ENCODE results near the gene FAM180A.

FAM180A gene

DNA sequence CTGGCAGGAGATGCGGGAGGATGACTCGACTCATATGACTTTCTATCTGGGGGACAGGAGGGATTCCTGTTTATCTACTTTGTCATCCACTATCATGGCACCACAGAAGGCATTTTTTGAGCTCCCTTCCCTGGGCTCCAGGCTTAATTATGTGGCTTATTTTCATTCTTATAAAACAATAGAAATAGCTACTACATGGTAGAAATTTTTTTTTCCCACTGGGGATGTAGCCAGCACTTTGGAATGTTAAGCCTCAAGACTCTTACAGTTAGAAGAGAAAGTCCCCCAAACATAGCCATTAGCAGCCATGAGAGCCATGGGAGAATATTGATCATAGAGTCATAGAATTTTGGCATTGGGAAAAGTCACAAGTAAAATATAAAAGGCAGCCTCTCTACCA lies 14.6 kb upstream of the FAM180A start:
- no peak overlapping the region for H3K4me2 ChIP-seq (ENCODE audit: low read length)
- H3K36me3 ChIP-seq (ENCODE audit: control insufficient read depth, insufficient read depth, low read length), result no peaks in the 10 kb centered on the region
- no peak for TF ChIP-seq CTCF (IDR thresholded peaks at IDR 0.05)
- H3K4me3 ChIP-seq (ENCODE audit: low read depth, low read length), result no peak overlapping the region
- H3K9ac ChIP-seq, result no peak overlapping the region
- H3K9me3 ChIP-seq (ENCODE audit: control insufficient read depth, low read length), result no peaks in the 10 kb centered on the region
- H3K4me1 ChIP-seq, result no peaks in the 10 kb centered on the region
- H3K27ac ChIP-seq, result no peak overlapping the region
- no peak overlapping the region for H2AFZ ChIP-seq
- H3K79me2 ChIP-seq, result no peaks in the 10 kb centered on the region
- no peaks in the 10 kb centered on the region for H3K27me3 ChIP-seq (ENCODE audit: control insufficient read depth, insufficient read depth, low read length)

GRCh38 chr7:135761751-135762488 lies 13.3 kb upstream of the FAM180A start:
- no peak overlapping the region for H3K27ac ChIP-seq

DNA sequence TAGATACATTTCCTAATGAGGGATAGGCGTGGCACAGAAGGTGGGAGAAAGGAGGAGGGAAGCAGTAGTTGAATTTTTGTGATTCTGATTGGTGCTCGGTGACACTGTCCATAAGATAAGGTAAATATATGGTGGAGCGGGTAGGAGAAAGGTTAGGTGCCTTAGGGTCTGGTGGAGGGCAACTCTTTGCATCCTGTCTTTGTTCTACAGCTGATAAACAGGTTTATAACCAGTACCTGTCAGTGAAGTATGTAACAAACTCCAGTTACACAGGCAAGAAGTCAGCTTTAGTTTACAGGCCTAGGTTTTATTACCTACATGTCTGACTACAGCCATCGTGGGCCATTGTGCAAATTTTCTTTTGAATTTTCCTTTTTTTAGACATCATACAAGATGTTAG lies 10.9 kb upstream of the FAM180A start:
- Histone ChIP-seq H3K4me1 (no peaks in the 10 kb centered on the region), H3K9me3 (ENCODE audit: control insufficient read depth, low read length) (no peaks in the 10 kb centered on the region), H3K36me3 (ENCODE audit: control insufficient read depth, insufficient read depth, low read length) (no peaks in the 10 kb centered on the region), H3K27ac (no peak overlapping the region), H3K79me2 (no peaks in the 10 kb centered on the region), H3K4me3 (ENCODE audit: low read depth, low read length) (no peak overlapping the region), H3K27me3 (ENCODE audit: control insufficient read depth, insufficient read depth, low read length) (no peaks in the 10 kb centered on the region), H3K9ac (no peak overlapping the region), H2AFZ (no peak overlapping the region), H3K4me2 (ENCODE audit: low read length) (no peak overlapping the region)
- no peak for TF ChIP-seq CTCF (IDR thresholded peaks at IDR 0.05)

More at GRCh38 chr7:135761751-135762488, 13.3 kb upstream of the FAM180A start:
- H3K9ac ChIP-seq, result no peak overlapping the region
- no peak overlapping the region for H3K4me2 ChIP-seq (ENCODE audit: low read length)
- H3K9me3 ChIP-seq (ENCODE audit: control insufficient read depth, low read length), result no peaks in the 10 kb centered on the region
- no peaks in the 10 kb centered on the region for H3K79me2 ChIP-seq
- H3K4me3 ChIP-seq (ENCODE audit: low read depth, low read length), result no peak overlapping the region
- H3K27me3 ChIP-seq (ENCODE audit: control insufficient read depth, insufficient read depth, low read length), result no peaks in the 10 kb centered on the region
- no peaks in the 10 kb centered on the region for H3K4me1 ChIP-seq
- no peak for TF ChIP-seq CTCF (IDR thresholded peaks at IDR 0.05)
- H3K36me3 ChIP-seq (ENCODE audit: control insufficient read depth, insufficient read depth, low read length), result no peaks in the 10 kb centered on the region
- no peak overlapping the region for H2AFZ ChIP-seq

DNA sequence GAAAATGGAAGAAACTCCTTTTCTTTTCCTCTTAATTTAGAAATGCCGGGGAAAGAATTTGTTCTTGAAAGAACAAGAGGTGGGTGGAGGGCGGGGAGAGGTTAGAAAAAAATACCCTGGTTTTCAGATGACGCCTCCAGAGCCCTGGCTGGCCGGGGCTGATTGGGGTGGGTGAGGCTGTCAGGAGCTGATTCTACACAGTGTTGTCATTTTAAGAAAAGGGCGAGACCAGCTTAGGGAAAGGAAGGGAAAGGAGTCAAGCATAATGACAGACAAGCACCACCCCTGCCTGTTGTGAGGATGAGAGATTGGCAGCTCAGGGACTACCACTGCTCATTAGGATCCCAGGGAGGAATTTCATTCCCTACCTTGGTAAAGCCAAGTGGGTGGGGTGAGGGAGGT lies 9.9 kb upstream of the FAM180A start:
- no peak for TF ChIP-seq CTCF (IDR thresholded peaks at IDR 0.05)
- no peaks in the 10 kb centered on the region for H3K79me2 ChIP-seq
- no peaks in the 10 kb centered on the region for H3K4me1 ChIP-seq
- no peaks in the 10 kb centered on the region for H3K9me3 ChIP-seq (ENCODE audit: control insufficient read depth, low read length)
- H3K27ac ChIP-seq, result peak overlapping the region; percentile 57
- no peak overlapping the region for H3K4me3 ChIP-seq (ENCODE audit: low read depth, low read length)
- no peak overlapping the region for H3K9ac ChIP-seq
- no peak overlapping the region for H3K4me2 ChIP-seq (ENCODE audit: low read length)
- H3K36me3 ChIP-seq (ENCODE audit: control insufficient read depth, insufficient read depth, low read length), result no peaks in the 10 kb centered on the region
- H3K27me3 ChIP-seq (ENCODE audit: control insufficient read depth, insufficient read depth, low read length), result no peaks in the 10 kb centered on the region
- H2AFZ ChIP-seq, result no peak overlapping the region

All from parathyroid adenoma (tissue), 2 donors.